Measurements from ENCODE around the gene ARF5.

- no peak for TF ChIP-seq POLR2A (IDR thresholded peaks at IDR 0.05; ENCODE audit: low read length)
- TF ChIP-seq GATA1 (IDR thresholded peaks at IDR 0.05; ENCODE audit: low read depth, low read length), result no peak
These were observed 44.2 kb downstream of the ARF5 start for GRCh38 chr7:127632276-127632910.
